ACHN (cell line): ENCODE results near the gene CCL3.

Experiments
- DNase-seq: peaks from one replicate; pipeline ENCODE4 v3.0.0-alpha.2; 2015
- in situ Hi-C: cut with HindIII; loops from 2 replicates; pipeline ENCODE4 v1.10.0; 2017; ENCODE audit warnings: low sequenced_read_pairs, low pct_ligation_motif_present, low pct_unique_long_range_greater_than_20kb

The CCL3 gene

DNA sequence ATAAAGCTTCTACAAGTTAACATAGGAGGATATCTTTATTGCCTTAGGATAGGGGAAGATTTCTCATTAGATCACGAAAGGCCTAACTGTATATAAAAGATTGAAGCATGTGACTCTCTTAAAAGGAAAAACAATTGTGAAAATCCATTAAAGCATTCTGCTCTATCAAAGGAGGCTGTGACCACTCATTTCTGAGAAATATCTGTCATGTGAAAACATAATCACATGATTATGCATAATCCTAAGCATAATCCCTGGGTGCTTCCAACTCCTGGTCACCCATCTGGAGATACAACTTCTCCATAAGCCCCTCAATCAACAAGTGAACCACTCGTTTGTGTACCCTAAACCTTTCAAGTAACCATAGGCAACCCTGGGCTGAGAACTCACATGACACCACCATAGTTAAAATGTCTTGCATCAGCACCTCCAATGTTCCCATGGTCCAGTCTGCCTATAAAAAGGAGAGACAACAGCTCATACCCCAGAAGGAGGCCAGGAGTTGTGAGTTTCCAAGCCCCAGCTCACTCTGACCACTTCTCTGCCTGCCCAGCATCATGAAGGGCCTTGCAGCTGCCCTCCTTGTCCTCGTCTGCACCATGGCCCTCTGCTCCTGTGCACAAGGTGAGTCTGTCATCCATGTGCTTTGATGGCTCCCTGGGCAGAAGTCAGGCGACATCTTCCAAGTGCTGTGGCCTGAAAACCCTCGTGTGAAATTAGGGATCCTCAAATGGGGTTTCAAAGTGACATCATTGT is 26.0 kb downstream of the CCL3 start, which contains the start of gene CCL18:
CCL18 (plus strand) TSS at position 487 of the 756 bp plus-strand sequence; CDS start at position 558, 71 bp downstream.
- in situ Hi-C loops = no loop called here
- no peak for DNase-seq

DNA sequence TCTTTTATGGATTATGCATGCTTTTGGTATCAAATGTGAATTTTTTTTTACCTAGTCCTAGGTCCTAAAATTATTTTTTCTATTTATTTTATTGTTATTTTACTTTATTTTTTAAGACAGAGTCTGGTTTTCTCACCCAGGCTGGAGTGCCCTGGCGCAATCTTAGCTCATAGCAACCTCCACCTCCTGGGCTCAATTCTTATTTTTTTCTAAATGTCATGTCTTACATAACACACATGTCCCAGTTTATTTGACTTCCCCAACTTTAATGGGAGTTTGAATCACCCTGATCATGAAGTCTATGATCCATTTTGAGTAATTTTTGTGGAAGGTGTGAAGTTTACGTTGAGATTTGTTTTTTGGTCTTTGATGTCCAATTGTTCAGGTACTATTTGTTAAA is 29.1 kb downstream of the CCL3 start:
- in situ Hi-C loops = no loop called here

DNA sequence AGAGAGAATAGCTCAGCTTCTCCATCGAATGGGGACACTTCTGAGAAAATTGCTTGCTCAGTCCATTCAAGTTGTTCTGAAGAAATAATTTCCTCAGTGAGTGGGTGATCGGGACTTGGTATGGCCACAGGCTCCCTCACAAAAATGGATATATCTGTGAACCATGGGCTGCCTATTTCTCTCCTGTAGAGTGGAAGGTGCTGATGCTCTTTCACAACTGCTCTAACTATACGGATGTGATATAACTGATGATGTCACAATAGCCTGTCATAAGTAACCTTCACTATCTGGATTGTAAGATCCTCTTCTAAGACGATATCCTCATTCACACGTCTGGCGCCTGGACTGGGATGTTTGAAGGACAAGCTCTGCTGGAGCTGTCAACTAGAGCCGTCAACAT is 30.5 kb downstream of the CCL3 start:
- DNase-seq = no peak
- in situ Hi-C loops = no loop called here

More for the DNA sequence above, 29.1 kb downstream of the CCL3 start:
- DNase-seq = no peak

DNA sequence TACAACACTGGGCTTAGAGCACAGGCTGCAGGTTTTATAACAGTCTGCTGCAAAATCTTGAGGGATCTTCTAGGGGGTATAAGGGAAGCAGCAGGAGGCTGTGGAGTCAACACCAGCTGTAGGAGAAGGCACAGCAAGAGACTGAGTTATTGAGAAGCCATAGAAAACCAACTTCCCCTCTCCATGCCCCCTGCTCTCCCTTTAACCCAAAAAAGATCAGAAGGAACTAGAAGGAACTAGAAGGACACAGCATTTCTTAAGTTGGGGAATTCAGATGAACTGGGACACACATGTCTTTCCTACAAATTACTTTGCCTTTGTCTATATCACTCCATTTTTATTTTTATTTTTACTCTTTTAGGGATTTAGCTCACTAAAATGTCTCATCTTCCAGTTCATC is 32.0 kb downstream of the CCL3 start:
- in situ Hi-C loops = no loop called here
- DNase-seq = no peak

DNA sequence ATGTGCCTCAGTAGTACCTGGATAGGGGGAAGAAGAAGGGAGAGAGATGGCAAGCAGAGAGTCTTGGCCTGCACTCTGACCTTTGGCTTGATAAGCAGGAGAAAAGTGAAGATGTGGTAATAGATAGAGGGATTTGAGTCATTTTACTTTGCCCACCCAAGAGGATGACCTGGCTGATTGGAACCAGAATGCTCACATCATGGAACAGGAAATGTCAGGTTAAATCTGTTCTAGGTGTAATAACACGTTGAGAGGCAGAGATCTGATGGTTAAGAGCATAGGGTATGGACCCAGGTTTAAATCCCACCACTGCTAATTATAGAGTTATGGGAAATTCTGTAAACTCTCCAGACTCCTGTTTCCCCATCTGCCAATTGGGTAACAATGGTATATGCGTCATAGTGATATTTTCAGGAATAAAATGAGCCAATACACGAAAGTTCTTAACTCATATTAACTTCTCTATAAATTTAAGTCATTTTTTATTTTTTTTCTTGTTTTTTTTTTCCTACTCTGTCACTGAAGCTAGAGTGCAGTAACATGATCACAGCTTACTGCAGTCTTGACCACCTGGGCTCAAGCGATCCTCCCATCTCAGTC is 33.9 kb downstream of the CCL3 start:
- in situ Hi-C loops = no loop called here
- no peak for DNase-seq

DNA sequence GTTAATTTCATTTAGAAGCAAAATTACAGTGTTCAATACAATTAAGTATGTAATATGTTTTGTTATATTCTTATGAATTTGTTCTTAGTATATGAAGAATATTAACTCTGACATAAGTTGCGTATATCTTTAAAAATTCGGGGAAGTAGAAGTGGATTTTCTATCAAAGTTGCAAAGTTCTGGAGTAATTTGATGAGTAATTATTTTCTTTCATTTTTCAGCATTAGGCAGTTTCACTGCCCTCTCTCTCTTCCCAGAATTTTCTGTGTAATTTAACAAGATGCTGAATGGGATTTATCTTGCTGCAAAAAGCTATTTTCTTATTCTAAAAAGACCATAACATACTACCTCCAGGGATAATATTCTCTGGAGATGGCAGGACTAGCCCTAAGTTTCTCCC is 34.8 kb downstream of the CCL3 start:
- in situ Hi-C loops = no loop called here
- no peak for DNase-seq

GRCh38 chr17:36049643-36050042 is 40.3 kb downstream of the CCL3 start:
- in situ Hi-C loops = no loop called here
- no peak for DNase-seq

- in situ Hi-C loops = no loop called here
- DNase-seq = no peak
These were observed 41.9 kb downstream of the CCL3 start for GRCh38 chr17:36048066-36048465.
